H1 (cell line): Measurements from ENCODE around the gene TMEM221. TPM values are rescaled to one million over a fixed set of nuclear protein-coding genes. Genes with fewer than 3 reads are reported as not detected.

Source experiments
- CTCF ChIA-PET: fragments of 300-600 bp; sonication (Branson Sonifier 250); formaldehyde crosslinking; loops from one replicate; lab custom pipeline; 2021; ENCODE audit not compliant: partially characterized antibody; lab: Charles Lee
- POLR2A ChIA-PET: fragments of 300-600 bp; sonication (Branson Sonifier 250); formaldehyde crosslinking; loops from one replicate; lab custom pipeline; 2021; ENCODE audit warnings: inconsistent platforms; ENCODE audit not compliant: partially characterized antibody; lab: Charles Lee
- DNase-seq, 2 experiments: peaks; one replicate each; pipeline versions ENCODE4 v3.0.0 to v3.0.0-alpha.2; 2010 to 2022; ENCODE audit warnings: low spot score in 2 of 2, low read depth in 1 of 2, mixed read lengths in 1 of 2
- FAIRE-seq: peaks from 2 replicates; lab custom pipeline; 2011; peaks lifted over from hg19 to GRCh38; lab: Jason Lieb, UNC
- H2AFZ ChIP-seq: 2 replicates; pipeline ENCODE4 v1.8.1; 2012; ENCODE audit warnings: low read length, inconsistent platforms
- H2AK5ac ChIP-seq: 2 replicates; pipeline ENCODE4 v1.6.1; 2013; ENCODE audit warnings: low read depth, low read length
- H2BK120ac ChIP-seq: replicated peaks from 2 replicates; pipeline ENCODE3; 2013; ENCODE audit warnings: low read depth, low read length, inconsistent platforms
- H2BK12ac ChIP-seq: 2 replicates; pipeline ENCODE4 v1.6.1; 2013; ENCODE audit warnings: low read depth, low read length
- H2BK15ac ChIP-seq: 2 replicates; pipeline ENCODE4 v1.6.1; 2013; ENCODE audit warnings: low read length
- H2BK20ac ChIP-seq: 2 replicates; pipeline ENCODE4 v1.6.1; 2013; ENCODE audit warnings: low read length
- H2BK5ac ChIP-seq: 2 replicates; pipeline ENCODE4 v1.6.1; 2013; ENCODE audit warnings: low read depth, low read length
- H3K14ac ChIP-seq: 2 replicates; pipeline ENCODE4 v1.6.1; 2013; ENCODE audit warnings: inconsistent platforms; ENCODE audit not compliant: insufficient read length
- H3K18ac ChIP-seq: 2 replicates; pipeline ENCODE4 v1.6.1; 2013; ENCODE audit warnings: low read length; ENCODE audit errors: extremely low read depth
- H3K23ac ChIP-seq: 2 replicates; pipeline ENCODE4 v1.6.1; 2013; ENCODE audit warnings: inconsistent platforms; ENCODE audit not compliant: insufficient read length
- H3K23me2 ChIP-seq: 2 replicates; pipeline ENCODE4 v1.6.1; 2013; ENCODE audit warnings: low read depth, low read length
- H3K27ac ChIP-seq: 2 replicates; pipeline ENCODE4 v1.6.1; 2011; ENCODE audit warnings: low read depth, low read length, inconsistent platforms
- H3K27me3 ChIP-seq, 4 experiments: replicated peaks in 1 of 4; 1 replicate in 1 of 4; 2 replicates in 3 of 4; pipeline versions ENCODE4 v1.6.1 to v1.8.1; 2011 to 2013; ENCODE audit warnings: low read length in 3 of 4, mild to moderate bottlenecking in 3 of 4, inconsistent platforms in 2 of 4, mixed read lengths in 2 of 4, moderate library complexity in 1 of 4; ENCODE audit not compliant: control insufficient read depth in 3 of 4, insufficient read depth in 3 of 4; ENCODE audit errors: extremely low read depth in 1 of 4
- H3K36me3 ChIP-seq, 4 experiments: 2 replicates each; pipeline versions ENCODE4 v1.6.1 to v1.8.1; 2011 to 2013; ENCODE audit warnings: mild to moderate bottlenecking in 4 of 4, low read length in 3 of 4, moderate library complexity in 2 of 4, control low read depth in 1 of 4, inconsistent platforms in 1 of 4; ENCODE audit not compliant: insufficient read depth in 4 of 4, control insufficient read depth in 2 of 4
- H3K4ac ChIP-seq: replicated peaks from 2 replicates; pipeline ENCODE3; 2013; ENCODE audit warnings: low read length, low read depth, mixed read lengths, inconsistent platforms; ENCODE audit not compliant: insufficient read length
- H3K4me1 ChIP-seq, 4 experiments: replicated peaks in 1 of 4; 1 replicate in 1 of 4; 2 replicates in 3 of 4; pipeline versions ENCODE4 v1.6.1 to v1.8.1; 2011 to 2013; ENCODE audit warnings: low read length in 3 of 4, inconsistent platforms in 2 of 4, mixed read lengths in 1 of 4; ENCODE audit not compliant: insufficient read depth in 4 of 4, control insufficient read depth in 3 of 4
- H3K4me2 ChIP-seq, 2 experiments: 2 replicates each; pipeline versions ENCODE4 v1.6.1 to v1.8.1; 2011 to 2013; ENCODE audit warnings: low read depth in 2 of 2, low read length in 2 of 2, control low read depth in 1 of 2, inconsistent platforms in 1 of 2, mild to moderate bottlenecking in 1 of 2; ENCODE audit not compliant: insufficient read depth in 1 of 2
- H3K4me3 ChIP-seq, 4 experiments: fragments of 200-600, 300-600 bp in 1 of 4; sonication (generic), shearing (Covaris generic), sonication (Bioruptor Twin) in 1 of 4; 2 replicates each; pipeline versions ENCODE4 v1.5.1 to v1.8.1; 2011 to 2016; ENCODE audit warnings: low read length in 4 of 4, low read depth in 3 of 4, control low read depth in 2 of 4, inconsistent platforms in 2 of 4, mild to moderate bottlenecking in 2 of 4, mixed read lengths in 1 of 4, moderate library complexity in 1 of 4; ENCODE audit not compliant: insufficient read depth in 2 of 4; ENCODE audit errors: extremely low read depth in 1 of 4
- H3K56ac ChIP-seq: replicated peaks from 2 replicates; pipeline ENCODE3; 2013; ENCODE audit warnings: low read depth, mild to moderate bottlenecking, mixed read lengths, low read length, inconsistent platforms; ENCODE audit not compliant: insufficient read length
- H3K79me1 ChIP-seq: 2 replicates; pipeline ENCODE4 v1.6.1; 2013; ENCODE audit warnings: low read depth, low read length, control low read depth
- H3K79me2 ChIP-seq, 2 experiments: 2 replicates each; pipeline versions ENCODE4 v1.6.1 to v1.8.1; 2012 to 2013; ENCODE audit warnings: low read length in 2 of 2, mild to moderate bottlenecking in 2 of 2, inconsistent platforms in 1 of 2; ENCODE audit not compliant: insufficient read depth in 2 of 2, control insufficient read depth in 1 of 2
- H3K9ac ChIP-seq, 4 experiments: replicated peaks in 1 of 4; 1 replicate in 1 of 4; 2 replicates in 3 of 4; pipeline versions ENCODE4 v1.6.1 to v1.8.1; 2011 to 2013; ENCODE audit warnings: low read depth in 3 of 4, low read length in 3 of 4, control low read depth in 2 of 4, mild to moderate bottlenecking in 2 of 4, moderate library complexity in 2 of 4, inconsistent platforms in 1 of 4; ENCODE audit errors: extremely low read depth in 1 of 4
- H3K9me3 ChIP-seq, 2 experiments: 2 replicates each; pipeline versions ENCODE4 v1.6.1 to v1.8.1; 2012 to 2013; ENCODE audit warnings: mild to moderate bottlenecking in 2 of 2, moderate library complexity in 2 of 2, control low read depth in 1 of 2, inconsistent platforms in 1 of 2, low read depth in 1 of 2, low read length in 1 of 2, mixed read lengths in 1 of 2; ENCODE audit not compliant: insufficient read depth in 2 of 2
- H4K20me1 ChIP-seq, 2 experiments: replicated peaks in 1 of 2; 2 replicates each; pipeline versions ENCODE3 to v1.8.1; 2011 to 2013; ENCODE audit warnings: inconsistent platforms in 2 of 2, low read length in 2 of 2, mild to moderate bottlenecking in 1 of 2; ENCODE audit not compliant: insufficient read depth in 2 of 2, control insufficient read depth in 1 of 2
- H4K5ac ChIP-seq: 2 replicates; pipeline ENCODE4 v1.6.1; 2013; ENCODE audit warnings: low read length, low read depth, mixed read lengths, inconsistent platforms; ENCODE audit not compliant: insufficient read length
- H4K8ac ChIP-seq: 2 replicates; pipeline ENCODE4 v1.8.0; 2013; ENCODE audit warnings: mild to moderate bottlenecking, moderate library complexity, low read length, inconsistent platforms; ENCODE audit not compliant: insufficient read depth; ENCODE audit errors: extremely low read depth
- H4K91ac ChIP-seq: replicated peaks from 2 replicates; pipeline ENCODE3; 2013; ENCODE audit warnings: low read length, mixed read lengths, inconsistent platforms; ENCODE audit not compliant: insufficient read length
- EP300 ChIP-seq, 2 experiments: IDR thresholded peaks; 1 replicate in 1 of 2; 2 replicates in 1 of 2; pipeline ENCODE4 v1.6.1; 2011 to 2012; ENCODE audit warnings: low read depth in 2 of 2, low read length in 2 of 2, mild to moderate bottlenecking in 2 of 2, borderline replicate concordance in 1 of 2, inconsistent platforms in 1 of 2, moderate library complexity in 1 of 2
- GTF2F1 ChIP-seq: IDR thresholded peaks from 2 replicates; pipeline ENCODE4 v1.6.1; 2012; ENCODE audit warnings: low read depth, low read length, improper control_type of control experiment, borderline replicate concordance
- KDM1A ChIP-seq: fragments of 200-600, 300-600 bp; sonication (generic); IDR thresholded peaks from 2 replicates; pipeline ENCODE4 v1.7.1; 2016; ENCODE audit warnings: mild to moderate bottlenecking, low read length, borderline replicate concordance
- WGBS, 2 experiments: shearing (Covaris generic) in 1 of 2; methylation state at CpG; one replicate each; pipeline versions ENCODE4 v1.1.6 to v1.1.7; 2013 to 2015; ENCODE audit warnings: low lambda C conversion rate in 2 of 2, mixed read lengths in 2 of 2, inconsistent platforms in 1 of 2, low coverage in 1 of 2, missing lambda C conversion rate in 1 of 2; ENCODE audit not compliant: insufficient replicate concordance in 2 of 2, insufficient coverage in 1 of 2, insufficient read length in 1 of 2; ENCODE audit errors: extremely low coverage in 1 of 2, missing lambda C conversion rate in 1 of 2; 5-methylcytosine and 5-hydroxymethylcytosine counted together
- polyA plus RNA-seq, 7 experiments: library from polyadenylated mRNA; depleted of rRNA in 3 of 7; stranded (reverse) in 5 of 7; unstranded in 2 of 7; fragments of >200 nt in 5 of 7; fragments of 200-250 nt in 2 of 7; gene quantifications; 1 replicate in 5 of 7; 2 replicates in 1 of 7; 4 replicates in 1 of 7; pipeline versions ENCODE4 v1.2.1 to v1.2.3, GENCODE V29; 2011 to 2013; ENCODE audit warnings: missing spikeins in 2 of 7, mixed read lengths in 2 of 7
- total RNA-seq: library from RNA; stranded (reverse); fragmentation: NEBNext Ultra II Directional; extraction: Animal tissue kit (Norgen Biotek cat#: 25700); gene quantifications from 2 replicates; pipeline ENCODE4 v1.2.1, GENCODE V29; 2021

The TMEM221 gene
- total and polyA plus RNA-seq, 2 of the 8 experiments (the other 6 are each of a cell fraction or from before 2014, with no cell fraction given), result 1.4 to 2.0 TPM

- no peaks in the 10 kb centered on the region for H4K20me1 ChIP-seq
- peak overlapping the region; percentile 86 for H4K91ac ChIP-seq
- CTCF ChIA-PET, result interaction anchor here (0.6 to 1.6 kb wide), 7 partner anchors 9 to 540 kb away, joined by 3 to 5 read pairs (median 4); no protein-coding TSS in a partner anchor
- H3K14ac ChIP-seq, result no peak overlapping the region
- no peaks in the 10 kb centered on the region for H3K9me3 ChIP-seq
- H3K4ac ChIP-seq, result no peak overlapping the region
- peak overlapping the region; percentile 27 for H2BK120ac ChIP-seq
- peak overlapping the region; percentile 39 to 75 (median 58); a peak in 7 of 8 replicates for H3K4me3 ChIP-seq
- H3K36me3 ChIP-seq, result peaks cover 0 to 12% (median 1%) of the 10 kb centered on the region in 4 experiments; a peak in 3 of 8 replicates
- 0 out of 2 replicates have a peak overlapping the region, but pooled peaks have one; percentile 11 for H2BK12ac ChIP-seq
- peak overlapping the region; percentile 77 to 79 for H3K4me2 ChIP-seq
- peak overlapping the region; percentile 3 for H3K56ac ChIP-seq
- no peak for DNase-seq
- peak overlapping the region; percentile 81; the same call in 1 of the 2 replicates for H2BK15ac ChIP-seq
- H3K9ac ChIP-seq, result peak overlapping the region in 3 of 4 experiments; percentile 2 to 58 (median 55); a peak in 4 of 7 replicates
- H2BK5ac ChIP-seq, result peak overlapping the region; percentile 81; the same call in 1 of the 2 replicates
- peak overlapping the region; percentile 90 for H3K18ac ChIP-seq
- H3K79me1 ChIP-seq, result no peaks in the 10 kb centered on the region; the same call in 1 of the 2 replicates
- H4K5ac ChIP-seq, result peak overlapping the region; percentile 42
- H3K23ac ChIP-seq, result no peak overlapping the region
- H2AFZ ChIP-seq, result no peak overlapping the region
- H4K8ac ChIP-seq, result peak overlapping the region; percentile 69
- no peak for TF ChIP-seq GTF2F1
- TF ChIP-seq EP300 (IDR thresholded peaks at IDR 0.05; ENCODE audit: borderline replicate concordance in 1 of 2, low read depth in 2 of 2, low read length in 2 of 2), result no peak
- TF ChIP-seq KDM1A, result no peak
- 92% methylated on average over 7 of the region's 7 CpGs; no CpG with 5 or more reads in 1 of the 2 experiments for WGBS, 2 experiments
- peak overlapping the region; percentile 65; the same call in 1 of the 2 replicates for H2AK5ac ChIP-seq
- H3K27me3 ChIP-seq, result no peaks in the 10 kb centered on the region
- no peak for FAIRE-seq
- H3K23me2 ChIP-seq, result peaks cover 10% of the 10 kb centered on the region; the same call in 1 of the 2 replicates
- H3K27ac ChIP-seq, result peak overlapping the region; percentile 81
- peaks cover 4 to 23% (median 13%) of the 10 kb centered on the region in 4 experiments for H3K4me1 ChIP-seq
- H2BK20ac ChIP-seq, result 0 out of 2 replicates have a peak overlapping the region, but pooled peaks have one; percentile 72
- peaks cover 0 to 4% of the 10 kb centered on the region in 2 experiments; a peak in 1 of 4 replicates for H3K79me2 ChIP-seq
- POLR2A ChIA-PET, result interaction anchor here (0.6 to 4.9 kb wide), 20 partner anchors 8 to 351 kb away, joined by 3 to 44 read pairs (median 4); partner anchors contain the start of genes CCDC194, MVB12A and SLC27A1
These were observed 43.7 kb downstream of the TMEM221 start for GRCh38 chr19:17404621-17405249.
